ENCODE measurements around the gene ASXL2. TPM values are rescaled to one million over a fixed set of nuclear protein-coding genes. Genes with fewer than 3 reads are reported as not detected.

The ASXL2 gene
- total and polyA plus RNA-seq, 2 donors from 2014 or later, result 2.6 to 41.0 TPM

GRCh38 chr2:25757906-25758305 lies 120.4 kb downstream of the ASXL2 start:
- Histone ChIP-seq H3K4me3 (ENCODE audit: low read length in 3 of 3) (no peak overlapping the region), H3K4me1 (ENCODE audit: control insufficient read depth in 2 of 3, insufficient read depth in 2 of 3, low read depth in 1 of 3, low read length in 3 of 3) (no peaks in the 10 kb centered on the region), H3K9me3 (ENCODE audit: control insufficient read depth in 2 of 3, insufficient read depth in 1 of 3, low read length in 3 of 3) (no peaks in the 10 kb centered on the region), H3K27ac (ENCODE audit: low read depth in 2 of 2, low read length in 2 of 2) (no peak overlapping the region), H3K9ac (ENCODE audit: low read length in 3 of 3) (no peak overlapping the region), H3K27me3 (ENCODE audit: control insufficient read depth, insufficient read depth, low read length) (no peaks in the 10 kb centered on the region), H3K36me3 (ENCODE audit: control insufficient read depth in 2 of 3, insufficient read depth in 3 of 3, low read length in 3 of 3) (peaks cover 2 to 25% (median 21%) of the 10 kb centered on the region in 3 donors)
- DNase-seq (peak in 1 of 5 donors; percentile 25), FAIRE-seq (no peak)
- intact Hi-C loops (cut with DNase I), result no loop called here
- TF ChIP-seq CTCF (IDR thresholded peaks at IDR 0.05; ENCODE audit: borderline replicate concordance, extremely low read depth, insufficient read depth), result no peak

DNA sequence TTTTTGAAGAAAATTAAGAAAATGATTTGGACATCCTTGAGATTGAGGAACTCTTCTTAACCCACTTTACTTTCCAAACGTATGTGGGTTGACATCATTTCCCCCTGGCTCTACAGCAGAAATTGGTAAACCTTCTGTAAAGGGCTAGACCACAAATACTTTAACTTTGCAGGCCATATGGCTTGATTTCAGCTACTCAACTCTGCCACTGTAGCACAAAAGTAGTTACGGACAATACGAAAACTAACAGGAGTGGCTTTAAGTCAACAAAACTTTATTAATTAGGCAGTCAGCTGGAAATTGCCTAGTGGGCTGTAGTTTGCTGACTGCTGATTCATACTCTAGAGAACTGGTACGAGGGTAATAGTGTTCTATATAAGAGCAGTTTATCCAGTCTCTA lies 121.8 kb downstream of the ASXL2 start:
- Histone ChIP-seq H3K27ac (ENCODE audit: low read depth in 2 of 2, low read length in 2 of 2) (no peak overlapping the region), H3K27me3 (ENCODE audit: control insufficient read depth, insufficient read depth, low read length) (no peaks in the 10 kb centered on the region), H3K4me3 (ENCODE audit: low read length in 3 of 3) (no peak overlapping the region), H3K9ac (ENCODE audit: low read length in 3 of 3) (no peak overlapping the region), H3K9me3 (ENCODE audit: control insufficient read depth in 2 of 3, insufficient read depth in 1 of 3, low read length in 3 of 3) (no peaks in the 10 kb centered on the region), H3K4me1 (ENCODE audit: control insufficient read depth in 2 of 3, insufficient read depth in 2 of 3, low read depth in 1 of 3, low read length in 3 of 3) (no peaks in the 10 kb centered on the region), H3K36me3 (ENCODE audit: control insufficient read depth in 2 of 3, insufficient read depth in 3 of 3, low read length in 3 of 3) (peaks cover 2 to 33% (median 26%) of the 10 kb centered on the region in 3 donors)
- no peak for TF ChIP-seq CTCF (IDR thresholded peaks at IDR 0.05; ENCODE audit: borderline replicate concordance, extremely low read depth, insufficient read depth)
- intact Hi-C loops (cut with DNase I), result no loop called here
- no peak for DNase-seq
- FAIRE-seq, result no peak

- H3K36me3 ChIP-seq (ENCODE audit: control insufficient read depth in 2 of 3, insufficient read depth in 3 of 3, low read length in 3 of 3), result peaks cover 3 to 51% (median 32%) of the 10 kb centered on the region in 3 donors
- no peaks in the 10 kb centered on the region for H3K9me3 ChIP-seq (ENCODE audit: control insufficient read depth in 2 of 3, insufficient read depth in 1 of 3, low read length in 3 of 3)
- H3K4me3 ChIP-seq (ENCODE audit: low read length in 3 of 3), result no peak overlapping the region
- H3K9ac ChIP-seq (ENCODE audit: low read length in 3 of 3), result no peak overlapping the region
- H3K4me1 ChIP-seq (ENCODE audit: control insufficient read depth in 2 of 3, insufficient read depth in 2 of 3, low read depth in 1 of 3, low read length in 3 of 3), result no peaks in the 10 kb centered on the region
- intact Hi-C loops (cut with DNase I), result no loop called here
- no peak for TF ChIP-seq CTCF (IDR thresholded peaks at IDR 0.05; ENCODE audit: borderline replicate concordance, extremely low read depth, insufficient read depth)
- H3K27ac ChIP-seq (ENCODE audit: low read depth in 2 of 2, low read length in 2 of 2), result no peak overlapping the region
- FAIRE-seq (no peak), DNase-seq (no peak)
- no peaks in the 10 kb centered on the region for H3K27me3 ChIP-seq (ENCODE audit: control insufficient read depth, insufficient read depth, low read length)
These were observed 128.6 kb downstream of the ASXL2 start for GRCh38 chr2:25749676-25750075.

DNA sequence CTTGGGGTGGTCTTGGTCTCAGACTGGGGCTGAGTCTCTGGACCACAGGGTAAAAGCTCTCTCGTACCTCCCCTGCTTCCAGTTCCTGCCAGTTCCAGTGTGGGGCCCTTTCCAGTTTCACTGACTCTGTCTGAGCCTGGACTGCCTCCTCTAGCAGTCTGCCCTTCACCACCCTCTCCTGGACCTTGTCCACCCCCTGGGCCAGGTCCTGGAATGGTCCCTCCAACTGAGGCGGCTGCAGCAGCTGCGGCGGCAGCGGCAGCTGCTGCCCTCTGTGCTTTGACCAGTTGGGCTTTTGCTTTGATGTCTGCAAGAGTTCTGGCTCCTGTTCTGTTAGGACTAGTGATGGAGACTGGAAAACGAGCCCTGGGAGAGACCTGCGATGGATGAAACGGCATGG lies 134.2 kb downstream of the ASXL2 start:
- TF ChIP-seq CTCF (IDR thresholded peaks at IDR 0.05; ENCODE audit: borderline replicate concordance, extremely low read depth, insufficient read depth), result no peak
- Histone ChIP-seq H3K36me3 (ENCODE audit: control insufficient read depth in 2 of 3, insufficient read depth in 3 of 3, low read length in 3 of 3) (peaks cover 0 to 30% (median 24%) of the 10 kb centered on the region in 3 donors), H3K9ac (ENCODE audit: low read length in 3 of 3) (no peak overlapping the region), H3K27ac (ENCODE audit: low read depth in 2 of 2, low read length in 2 of 2) (no peak overlapping the region), H3K4me1 (ENCODE audit: control insufficient read depth in 2 of 3, insufficient read depth in 2 of 3, low read depth in 1 of 3, low read length in 3 of 3) (no peaks in the 10 kb centered on the region), H3K9me3 (ENCODE audit: control insufficient read depth in 2 of 3, insufficient read depth in 1 of 3, low read length in 3 of 3) (no peaks in the 10 kb centered on the region), H3K4me3 (ENCODE audit: low read length in 3 of 3) (no peak overlapping the region), H3K27me3 (ENCODE audit: control insufficient read depth, insufficient read depth, low read length) (no peaks in the 10 kb centered on the region)
- FAIRE-seq (no peak), DNase-seq (no peak)
- intact Hi-C loops (cut with DNase I), result no loop called here

Data from kidney (tissue), 14 donors.